ENCODE results near the gene KCNIP3. TPM values are rescaled to one million over a fixed set of nuclear protein-coding genes. Genes with fewer than 3 reads are reported as not detected.

Gene KCNIP3
- total and polyA plus RNA-seq, 8 donors: 3.5 to 7.5 (median 3.6) TPM

GRCh38 chr2:95388856-95389244 is 91.7 kb downstream of the KCNIP3 start:
- DNase-seq: no peak
- FAIRE-seq: no peak

GRCh38 chr2:95389245-95390119 is 92.3 kb downstream of the KCNIP3 start:
- intact Hi-C loops (cut with DNase I): no loop called here
- peak; percentile 59 to 70 (median 62) for ATAC-seq
- Histone ChIP-seq H3K36me3 (no peaks in the 10 kb centered on the region), H3K27ac (no peak overlapping the region), H3K27me3 (no peaks in the 10 kb centered on the region), H3K4me1 (peaks cover 0 to 18% (median 17%) of the 10 kb centered on the region in 3 donors), H3K9me3 (no peaks in the 10 kb centered on the region), H3K4me3 (no peak overlapping the region)
- peak; percentile 88 to 93 (median 90) for TF ChIP-seq CTCF (IDR thresholded peaks at IDR 0.05)
- WGBS, 2 donors: 59 to 60% methylated on average over 46 of the region's 46 CpGs
- DNase-seq: peak in 5 of 6 donors; percentile 33 to 85 (median 63)
- FAIRE-seq: no peak

More at GRCh38 chr2:95388856-95389244, 91.7 kb downstream of the KCNIP3 start:
- H3K4me1 ChIP-seq: peaks cover 0 to 18% (median 16%) of the 10 kb centered on the region in 3 donors
- 36 to 37% methylated on average over 12 to 15 of the region's 15 CpGs for WGBS, 2 donors
- intact Hi-C loops (cut with DNase I): no loop called here
- no peak for ATAC-seq
- H3K36me3 ChIP-seq: no peaks in the 10 kb centered on the region
- no peak overlapping the region for H3K4me3 ChIP-seq
- no peak overlapping the region for H3K27ac ChIP-seq
- no peaks in the 10 kb centered on the region for H3K27me3 ChIP-seq
- no peak for TF ChIP-seq CTCF (IDR thresholded peaks at IDR 0.05)
- no peaks in the 10 kb centered on the region for H3K9me3 ChIP-seq

- FAIRE-seq (no peak), ATAC-seq (peak; percentile 27 to 49 (median 38)), DNase-seq (peak in 1 of 6 donors; percentile 44)
- no peak for TF ChIP-seq CTCF (IDR thresholded peaks at IDR 0.05)
- no peak overlapping the region for H3K4me3 ChIP-seq
- no peaks in the 10 kb centered on the region for H3K9me3 ChIP-seq
- intact Hi-C loops (cut with DNase I): no loop called here
- no peaks in the 10 kb centered on the region for H3K27me3 ChIP-seq
- no peaks in the 10 kb centered on the region for H3K36me3 ChIP-seq
- peaks cover 0 to 18% (median 17%) of the 10 kb centered on the region in 3 donors for H3K4me1 ChIP-seq
- no peak overlapping the region for H3K27ac ChIP-seq
- 60 to 68% methylated on average over 4 of the region's 4 CpGs for WGBS, 2 donors
Measured at GRCh38 chr2:95390272-95390880, 93.2 kb downstream of the KCNIP3 start.

GRCh38 chr2:95390881-95391321 is 93.8 kb downstream of the KCNIP3 start:
- DNase-seq (peak in 1 of 6 donors; percentile 69), FAIRE-seq (no peak), ATAC-seq (no peak)
- no peak overlapping the region for H3K4me3 ChIP-seq
- H3K4me1 ChIP-seq: peaks cover 0 to 18% (median 17%) of the 10 kb centered on the region in 3 donors
- H3K27ac ChIP-seq: no peak overlapping the region
- no peaks in the 10 kb centered on the region for H3K27me3 ChIP-seq
- no peaks in the 10 kb centered on the region for H3K9me3 ChIP-seq
- WGBS, 2 donors: 69 to 72% methylated on average over 11 of the region's 11 CpGs
- TF ChIP-seq CTCF (IDR thresholded peaks at IDR 0.05): no peak
- intact Hi-C loops (cut with DNase I): no loop called here
- no peaks in the 10 kb centered on the region for H3K36me3 ChIP-seq

Measured in pancreas (tissue), 10 donors.